GM20000 (cell line): Measurements from ENCODE around the gene FSCN2.

Experiments
- DNase-seq: peaks from one replicate; pipeline ENCODE4 v3.0.0; 2012; ENCODE audit warnings: low spot score
- CTCF ChIP-seq: IDR thresholded peaks from 2 replicates; pipeline ENCODE4 v1.5.1; 2012; ENCODE audit warnings: mild to moderate bottlenecking, control low read depth; ENCODE audit errors: extremely low read depth, missing control alignments

The FSCN2 gene

GRCh38 chr17:81567191-81567590 lies 39.0 kb downstream of the FSCN2 start:
- no peak for TF ChIP-seq CTCF
- DNase-seq, result no peak

- DNase-seq, result no peak
- no peak for TF ChIP-seq CTCF
These were observed 40.2 kb downstream of the FSCN2 start for GRCh38 chr17:81568416-81568815.

GRCh38 chr17:81569986-81570514 lies 41.9 kb downstream of the FSCN2 start:
- no peak for TF ChIP-seq CTCF
- no peak for DNase-seq

- TF ChIP-seq CTCF, result no peak
- DNase-seq, result no peak
These were observed 42.8 kb downstream of the FSCN2 start for GRCh38 chr17:81570964-81571363.

- no peak for TF ChIP-seq CTCF
- no peak for DNase-seq
These were observed 44.5 kb downstream of the FSCN2 start for GRCh38 chr17:81572563-81573168.

GRCh38 chr17:81573794-81574642 lies 45.8 kb downstream of the FSCN2 start:
- no peak for DNase-seq
- no peak for TF ChIP-seq CTCF

- no peak for DNase-seq
- no peak for TF ChIP-seq CTCF
These were observed 46.4 kb downstream of the FSCN2 start for GRCh38 chr17:81574643-81574956.
